ENCODE data around the gene ALS2CL. TPM values are rescaled to one million over a fixed set of nuclear protein-coding genes. Genes with fewer than 3 reads are reported as not detected.

Gene ALS2CL
- total RNA-seq, 1 experiment from 2014 or later: 3.9 TPM

GRCh38 chr3:46692566-46692990, 901 bp downstream of the ALS2CL start:
- peak; percentile 74 for DNase-seq (ENCODE audit: low read depth)

GRCh38 chr3:46690798-46691197, 2.7 kb downstream of the ALS2CL start:
- in situ Hi-C loops (cut with HindIII; ENCODE audit: low pct_unique_long_range_greater_than_20kb, low sequenced_read_pairs): no loop called here
- DNase-seq (ENCODE audit: low read depth): no peak

More at GRCh38 chr3:46692566-46692990, 901 bp downstream of the ALS2CL start:
- in situ Hi-C loops (cut with HindIII; ENCODE audit: low pct_unique_long_range_greater_than_20kb, low sequenced_read_pairs): no loop called here

- no peak for DNase-seq (ENCODE audit: low read depth)
Measured at GRCh38 chr3:46685446-46685845, 8.0 kb downstream of the ALS2CL start.

GRCh38 chr3:46684891-46685290, 8.6 kb downstream of the ALS2CL start:
- DNase-seq (ENCODE audit: low read depth): no peak
- in situ Hi-C loops (cut with HindIII; ENCODE audit: low pct_unique_long_range_greater_than_20kb, low sequenced_read_pairs): no loop called here

More at GRCh38 chr3:46685446-46685845, 8.0 kb downstream of the ALS2CL start:
- in situ Hi-C loops (cut with HindIII; ENCODE audit: low pct_unique_long_range_greater_than_20kb, low sequenced_read_pairs): no loop called here

- DNase-seq (ENCODE audit: low read depth): no peak
- in situ Hi-C loops (cut with HindIII; ENCODE audit: low pct_unique_long_range_greater_than_20kb, low sequenced_read_pairs): no loop called here
Measured at GRCh38 chr3:46682974-46683373, 10.5 kb downstream of the ALS2CL start.

- in situ Hi-C loops (cut with HindIII; ENCODE audit: low pct_unique_long_range_greater_than_20kb, low sequenced_read_pairs): no loop called here
- no peak for DNase-seq (ENCODE audit: low read depth)
Measured at GRCh38 chr3:46681856-46682540, 11.5 kb downstream of the ALS2CL start.

- in situ Hi-C loops (cut with HindIII; ENCODE audit: low pct_unique_long_range_greater_than_20kb, low sequenced_read_pairs): no loop called here
Measured at GRCh38 chr3:46681387-46681786, 12.1 kb downstream of the ALS2CL start.

GRCh38 chr3:46680298-46680826, 13.1 kb downstream of the ALS2CL start:
- DNase-seq (ENCODE audit: low read depth): no peak
- in situ Hi-C loops (cut with HindIII; ENCODE audit: low pct_unique_long_range_greater_than_20kb, low sequenced_read_pairs): no loop called here

More at GRCh38 chr3:46681387-46681786, 12.1 kb downstream of the ALS2CL start:
- no peak for DNase-seq (ENCODE audit: low read depth)

- in situ Hi-C loops (cut with HindIII; ENCODE audit: low pct_unique_long_range_greater_than_20kb, low sequenced_read_pairs): no loop called here
- DNase-seq (ENCODE audit: low read depth): no peak
Measured at GRCh38 chr3:46679681-46680080, 13.8 kb downstream of the ALS2CL start.

- in situ Hi-C loops (cut with HindIII; ENCODE audit: low pct_unique_long_range_greater_than_20kb, low sequenced_read_pairs): no loop called here
- DNase-seq (ENCODE audit: low read depth): no peak
Measured at GRCh38 chr3:46678280-46678679, 15.2 kb downstream of the ALS2CL start.

- in situ Hi-C loops (cut with HindIII; ENCODE audit: low pct_unique_long_range_greater_than_20kb, low sequenced_read_pairs): no loop called here
- DNase-seq (ENCODE audit: low read depth): no peak
Measured at GRCh38 chr3:46677411-46677726, 16.1 kb downstream of the ALS2CL start.

GRCh38 chr3:46676601-46677410, 16.7 kb downstream of the ALS2CL start:
- no peak for DNase-seq (ENCODE audit: low read depth)
- in situ Hi-C loops (cut with HindIII; ENCODE audit: low pct_unique_long_range_greater_than_20kb, low sequenced_read_pairs): no loop called here

GRCh38 chr3:46675843-46676567, 17.5 kb downstream of the ALS2CL start:
- in situ Hi-C loops (cut with HindIII; ENCODE audit: low pct_unique_long_range_greater_than_20kb, low sequenced_read_pairs): no loop called here

GRCh38 chr3:46675426-46675825, 18.1 kb downstream of the ALS2CL start:
- in situ Hi-C loops (cut with HindIII; ENCODE audit: low pct_unique_long_range_greater_than_20kb, low sequenced_read_pairs): no loop called here
- no peak for DNase-seq (ENCODE audit: low read depth)

More at GRCh38 chr3:46675843-46676567, 17.5 kb downstream of the ALS2CL start:
- DNase-seq (ENCODE audit: low read depth): no peak

- in situ Hi-C loops (cut with HindIII; ENCODE audit: low pct_unique_long_range_greater_than_20kb, low sequenced_read_pairs): no loop called here
- no peak for DNase-seq (ENCODE audit: low read depth)
Measured at GRCh38 chr3:46674031-46674845, 19.2 kb downstream of the ALS2CL start.

- in situ Hi-C loops (cut with HindIII; ENCODE audit: low pct_unique_long_range_greater_than_20kb, low sequenced_read_pairs): no loop called here
Measured at GRCh38 chr3:46673151-46674030, 20.1 kb downstream of the ALS2CL start.

GRCh38 chr3:46672349-46672695, 21.2 kb downstream of the ALS2CL start:
- no peak for DNase-seq (ENCODE audit: low read depth)
- in situ Hi-C loops (cut with HindIII; ENCODE audit: low pct_unique_long_range_greater_than_20kb, low sequenced_read_pairs): no loop called here

More at GRCh38 chr3:46673151-46674030, 20.1 kb downstream of the ALS2CL start:
- no peak for DNase-seq (ENCODE audit: low read depth)
